GM12878 (cell line): ENCODE results near the gene LCN1. TPM values are rescaled to one million over a fixed set of nuclear protein-coding genes. Genes with fewer than 3 reads are reported as not detected.

Experiments used
- ATF3 ChIP-seq: IDR thresholded peaks from 2 replicates; pipeline ENCODE4 v1.6.1; 2011; ENCODE audit warnings: low read depth, mild to moderate bottlenecking, low read length, moderate library complexity, borderline replicate concordance; ENCODE audit errors: extremely low read depth
- BACH1 ChIP-seq: fragments of 450-650 bp; IDR thresholded peaks from 2 replicates; pipeline ENCODE4 v1.6.1; 2017; ENCODE audit warnings: mild to moderate bottlenecking, borderline replicate concordance
- BCL11A ChIP-seq: IDR thresholded peaks from 2 replicates; pipeline ENCODE4 v1.6.1; 2011; ENCODE audit warnings: low read depth, low read length
- BMI1 ChIP-seq: fragments of 450-650 bp; IDR thresholded peaks from 2 replicates; pipeline ENCODE4 v1.6.1; 2016; ENCODE audit warnings: mild to moderate bottlenecking, moderate library complexity, borderline replicate concordance
- CHD2 ChIP-seq: IDR thresholded peaks from 2 replicates; pipeline ENCODE4 v1.6.1; 2011; ENCODE audit warnings: low read depth, low read length, improper control_type of control experiment, borderline replicate concordance
- CREB1 ChIP-seq: IDR thresholded peaks from 2 replicates; pipeline ENCODE4 v1.6.1; 2012; ENCODE audit warnings: low read depth, mild to moderate bottlenecking, inconsistent platforms
- ESRRA ChIP-seq: IDR thresholded peaks from 2 replicates; pipeline ENCODE4 v1.6.1; 2012; ENCODE audit warnings: mild to moderate bottlenecking, low read length, improper control_type of control experiment
- IKZF1 ChIP-seq: fragments of 450-650 bp; conservative IDR thresholded peaks from 2 replicates; pipeline ENCODE4 v1.6.1; 2017; ENCODE audit warnings: antibody characterized with exemption, mild to moderate bottlenecking
- JUNB ChIP-seq: IDR thresholded peaks from 2 replicates; pipeline ENCODE4 v1.6.1; 2016; ENCODE audit warnings: antibody characterized with exemption, mild to moderate bottlenecking
- NFIC ChIP-seq: IDR thresholded peaks from 2 replicates; pipeline ENCODE4 v1.6.1; 2012; ENCODE audit warnings: low read depth, mild to moderate bottlenecking, inconsistent platforms, low read length, moderate library complexity
- PBX3 ChIP-seq: IDR thresholded peaks from 2 replicates; pipeline ENCODE4 v1.6.1; 2011; ENCODE audit warnings: mild to moderate bottlenecking, low read depth, low read length, moderate library complexity; ENCODE audit not compliant: insufficient replicate concordance
- PRDM15 ChIP-seq: fragments of 450-650 bp; formaldehyde crosslinking; IDR thresholded peaks from 2 replicates; pipeline ENCODE4 v1.4.0; 2020; ENCODE audit warnings: mild to moderate bottlenecking, moderate library complexity
- RCOR1 ChIP-seq: conservative IDR thresholded peaks from 2 replicates; pipeline ENCODE4 v1.6.1; 2012; ENCODE audit warnings: low read depth, low read length, improper control_type of control experiment
- SIN3A ChIP-seq: IDR thresholded peaks from 2 replicates; pipeline ENCODE4 v1.6.1; 2012; ENCODE audit warnings: low read depth, low read length, improper control_type of control experiment
- TAF1 ChIP-seq: IDR thresholded peaks from 2 replicates; pipeline ENCODE4 v1.6.1; 2011; ENCODE audit warnings: mild to moderate bottlenecking, low read depth, low read length, borderline replicate concordance
- USF2 ChIP-seq: IDR thresholded peaks from 2 replicates; pipeline ENCODE4 v1.6.1; 2011; ENCODE audit warnings: low read depth, low read length, improper control_type of control experiment, borderline replicate concordance
- ZNF274 ChIP-seq: IDR thresholded peaks from one replicate; pipeline ENCODE4 v1.8.0; 2011; ENCODE audit not compliant: insufficient read length, insufficient read depth
- ZNF384 ChIP-seq: IDR thresholded peaks from 2 replicates; pipeline ENCODE4 v1.6.1; 2012; ENCODE audit warnings: low read depth, mild to moderate bottlenecking, low read length, improper control_type of control experiment, borderline replicate concordance
- ZNF687 ChIP-seq: fragments of 450-650 bp; IDR thresholded peaks from 2 replicates; pipeline ENCODE4 v1.6.1; 2017; ENCODE audit warnings: mild to moderate bottlenecking, moderate library complexity
- ZSCAN29 ChIP-seq: fragments of 450-650 bp; IDR thresholded peaks from 2 replicates; pipeline ENCODE4 v1.6.1; 2017; ENCODE audit warnings: mild to moderate bottlenecking, moderate library complexity
- polyA plus RNA-seq, 11 experiments: library from polyadenylated mRNA; depleted of rRNA in 4 of 11; unstranded in 6 of 11; stranded (reverse) in 5 of 11; fragments of >200 nt; fragmentation: Nextera tagmentation in 4 of 11; fragmentation: Illumina TruSeq in 1 of 11; extraction: Ambion mirVana in 4 of 11; extraction: Trizol in 1 of 11; gene quantifications; 1 replicate in 1 of 11; 2 replicates in 10 of 11; pipeline versions ENCODE4 v1.2.1 to v1.2.3, GENCODE V29; 2011 to 2016; ENCODE audit warnings: inconsistent platforms in 2 of 11, missing spikeins in 2 of 11, low read depth in 1 of 11
- total RNA-seq, 4 experiments: library from RNA; depleted of rRNA in 3 of 4; stranded (reverse); fragments of >200 nt in 3 of 4; fragmentation: Illumina TruSeq in 1 of 4; extraction: Trizol in 1 of 4; gene quantifications; 2 replicates each; pipeline versions ENCODE4 v1.2.1 to v1.2.3, GENCODE V29; 2013 to 2021

The LCN1 gene
- total and polyA plus RNA-seq, 10 of the 15 experiments (the other 5 are each of a cell fraction or from before 2014, with no cell fraction given) = not detected

GRCh38 chr9:135499326-135500070, 21.7 kb upstream of the LCN1 start (continued):
- no peak for TF ChIP-seq ZNF687
- peak; percentile 92 for TF ChIP-seq BMI1
- TF ChIP-seq IKZF1 = peak; percentile 21
- TF ChIP-seq RCOR1 = no peak
- 0 out of 2 replicates have a peak, but pooled peaks have one; percentile 38 for TF ChIP-seq PRDM15
- peak; percentile 89 for TF ChIP-seq USF2
- peak; percentile 95 for TF ChIP-seq SIN3A
- TF ChIP-seq JUNB = no peak
- TF ChIP-seq BCL11A = no peak
- TF ChIP-seq ZSCAN29 = 0 out of 2 replicates have a peak, but pooled peaks have one; percentile 6
- TF ChIP-seq PBX3 = no peak
- no peak for TF ChIP-seq CREB1
- peak; percentile 69; the same call in 1 of the 2 replicates for TF ChIP-seq ATF3
- no peak for TF ChIP-seq ZNF384
- TF ChIP-seq CHD2 = no peak
- TF ChIP-seq ESRRA = no peak
- TF ChIP-seq TAF1 = no peak
- TF ChIP-seq NFIC = no peak
- no peak for TF ChIP-seq ZNF274
- TF ChIP-seq BACH1 = peak; percentile 26; the same call in 1 of the 2 replicates
